NCI-H128 (cell line): ENCODE data around the gene ZNF317.
"Not testable (repeated sequence)": the region's sequence is repeated elsewhere in the genome, so short reads cannot be mapped to it uniquely, and the experiment has no call there.

Source experiments
- DNase-seq: peaks from one replicate; lab custom pipeline; 2025; ENCODE audit not compliant: unreplicated experiment; lab: John Stamatoyannopoulos, UW

ZNF317 gene

DNA sequence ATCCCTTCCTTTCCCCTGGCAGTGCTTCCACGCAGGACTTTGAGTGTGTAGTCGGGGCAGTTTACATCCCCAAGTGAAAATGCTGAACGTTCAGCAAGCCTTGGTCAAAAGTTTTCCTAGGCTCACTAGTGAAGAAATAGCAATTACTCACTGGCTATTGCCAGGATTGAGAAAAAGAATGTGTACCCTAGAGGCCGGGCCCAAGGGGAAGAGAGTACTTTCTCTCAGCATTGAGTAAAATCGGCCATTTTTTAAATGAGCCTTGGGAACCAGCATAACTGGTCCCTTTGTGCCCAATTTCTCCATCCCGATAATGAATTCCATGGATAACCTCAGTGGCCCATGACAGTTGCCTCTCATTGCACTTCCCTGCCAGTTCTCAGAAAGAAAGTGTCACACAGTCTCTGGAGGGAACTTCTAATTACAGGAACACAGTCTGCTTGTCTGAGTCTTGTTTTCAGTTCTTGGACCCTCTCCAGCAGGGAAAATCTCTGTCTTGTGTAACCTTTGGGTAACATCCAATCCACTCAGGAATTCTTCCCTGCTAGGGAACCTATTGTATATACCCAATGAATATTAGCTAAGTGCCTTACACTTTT lies 31.3 kb downstream of the ZNF317 start:
- DNase-seq = no peak

DNA sequence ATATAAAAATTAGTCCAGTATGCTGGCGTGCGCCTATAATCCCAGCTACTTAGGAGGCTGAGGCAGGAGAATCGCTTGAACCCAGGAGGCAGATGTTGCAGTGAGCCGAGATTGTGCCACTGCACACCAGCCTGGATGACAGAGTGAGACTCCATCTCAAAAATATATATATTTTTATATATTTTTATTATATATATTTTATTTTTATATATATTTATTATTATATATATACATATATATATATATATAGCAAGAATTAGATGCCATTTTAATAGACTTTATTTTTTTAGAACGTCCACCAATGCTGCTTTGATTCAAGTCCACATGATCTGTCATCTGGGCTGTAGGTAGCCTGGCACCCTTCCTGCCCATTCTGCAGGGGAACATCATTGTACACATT lies 35.1 kb downstream of the ZNF317 start:
- no peak for DNase-seq

DNA sequence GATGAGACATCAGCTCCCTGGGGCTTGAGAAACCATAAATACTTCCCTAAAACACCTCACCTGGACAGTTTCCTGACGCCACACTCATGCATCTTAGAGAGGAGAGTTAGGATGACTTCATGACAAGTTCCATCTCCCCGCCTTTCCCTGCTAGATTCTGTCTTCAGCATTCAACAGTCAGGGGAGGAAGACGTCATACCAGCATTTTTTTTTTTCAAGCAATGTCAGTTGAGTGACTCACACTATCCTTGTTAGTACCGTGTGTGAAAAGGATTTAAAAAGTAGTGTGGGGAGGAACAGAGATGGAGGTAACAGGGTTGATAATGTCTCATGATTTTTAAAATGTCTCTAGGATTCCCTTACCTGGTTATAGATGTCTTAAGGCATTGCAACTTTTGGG lies 38.7 kb downstream of the ZNF317 start, which contains the start of gene OR7D2:
TSS of gene OR7D2 (plus strand) at position 79 of the 400 bp plus-strand sequence. CDS start 6,803 bp downstream, outside the sequence.
- no peak for DNase-seq

DNA sequence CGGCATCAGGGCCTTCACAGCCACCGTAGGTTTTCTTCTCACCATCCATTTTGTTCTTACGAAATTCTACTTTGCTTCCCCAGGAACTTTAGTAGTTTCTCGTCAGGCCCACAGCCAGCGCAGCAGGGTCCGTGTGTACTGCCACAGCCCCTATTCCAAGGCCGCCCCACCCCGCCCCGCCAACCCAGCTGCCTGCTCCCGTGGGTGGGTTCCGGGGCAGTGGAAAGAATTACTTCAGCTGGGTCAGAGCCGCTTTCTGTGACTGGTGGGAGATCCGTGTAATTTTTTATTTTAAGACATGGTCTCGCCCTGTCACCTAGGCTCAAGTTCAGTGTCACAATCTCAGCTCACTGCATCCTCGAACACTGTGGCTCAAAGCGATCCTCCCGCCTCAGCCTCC lies 42.8 kb downstream of the ZNF317 start:
- no peak for DNase-seq

DNA sequence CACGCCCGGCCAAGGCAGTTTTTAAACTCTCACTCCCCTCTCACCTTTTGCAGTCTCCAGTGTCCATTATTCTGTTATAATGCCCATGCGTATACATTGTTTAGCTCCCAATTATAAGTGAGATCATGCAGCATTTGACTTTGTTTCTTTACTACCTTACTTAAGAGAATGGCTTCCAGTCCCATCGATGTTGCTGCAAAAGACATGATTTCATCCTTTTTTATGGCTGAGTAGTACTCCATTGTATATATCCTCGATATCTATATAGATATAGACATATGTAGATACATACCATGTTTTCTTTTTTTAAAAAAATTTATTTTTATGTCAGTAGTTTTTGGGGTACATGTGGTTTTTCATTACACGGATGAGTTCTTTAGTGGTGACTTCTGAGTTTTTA lies 47.0 kb downstream of the ZNF317 start:
- DNase-seq = no peak

DNA sequence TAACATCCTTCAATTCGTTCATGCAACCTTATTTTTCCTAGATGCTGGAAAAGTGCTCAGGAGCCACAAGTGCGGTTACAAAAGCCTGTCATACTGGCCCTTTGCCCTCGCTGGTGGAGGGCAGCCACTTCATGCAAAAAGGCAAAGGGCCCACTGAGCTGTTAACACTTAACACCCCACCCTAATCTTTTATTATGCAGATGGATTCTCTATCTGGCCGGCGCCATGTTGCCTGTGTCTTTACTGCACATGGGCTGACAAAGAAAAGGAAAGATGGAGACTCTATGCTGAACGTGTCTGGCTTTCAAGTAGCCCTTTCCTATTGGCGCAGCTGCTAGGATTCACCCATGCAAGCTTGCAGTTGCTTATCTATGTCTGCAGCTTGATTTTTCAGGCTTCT lies 49.3 kb downstream of the ZNF317 start:
- DNase-seq = no peak

DNA sequence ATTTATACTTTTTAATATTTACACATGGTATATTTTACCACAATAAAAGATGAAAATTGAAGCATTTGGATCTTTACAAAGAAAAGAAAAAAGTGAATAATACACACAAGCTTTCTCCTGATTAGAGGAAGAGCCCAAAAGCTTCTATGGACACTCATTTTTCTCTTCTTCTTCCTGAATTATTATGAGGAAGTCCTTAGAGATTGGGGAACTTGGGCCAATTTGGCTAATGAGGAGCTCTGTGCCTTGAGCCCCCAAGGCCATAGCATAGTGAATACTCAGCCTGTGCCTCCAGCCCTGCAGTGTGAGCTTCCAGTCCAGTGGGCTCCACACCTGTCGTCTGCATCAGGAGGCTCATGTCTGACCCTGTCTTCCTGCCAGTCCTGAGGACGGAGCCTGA lies 57.8 kb downstream of the ZNF317 start:
- DNase-seq = not testable (repeated sequence)

DNA sequence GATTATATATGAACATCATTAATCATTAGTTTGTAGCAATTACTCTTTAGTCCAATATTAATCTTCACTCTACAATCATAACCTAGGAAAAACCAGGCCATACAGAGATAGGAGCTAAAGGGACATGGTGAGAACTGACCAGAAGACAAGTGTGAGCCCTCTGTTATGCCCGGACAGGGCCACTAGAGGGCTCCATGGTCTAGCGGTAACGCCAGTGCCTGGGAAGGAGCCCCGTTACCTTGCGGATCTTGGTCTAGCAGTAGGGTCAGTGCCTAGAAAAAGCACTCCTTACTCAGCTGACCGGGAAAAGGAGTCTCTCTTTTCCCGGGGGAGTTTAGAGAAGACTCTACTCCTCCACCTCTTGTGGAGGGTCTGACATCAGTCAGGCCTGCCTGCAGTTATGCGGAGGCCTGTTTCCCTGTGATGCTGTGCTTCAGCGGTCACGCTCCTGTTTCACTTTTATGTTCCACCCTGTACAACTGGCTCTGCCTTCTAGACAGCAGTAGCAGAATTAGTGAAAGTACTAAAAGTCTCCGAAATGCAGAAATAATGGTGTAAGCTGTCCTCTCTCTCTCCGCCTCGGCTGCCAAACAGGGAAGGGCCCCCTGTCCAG lies 65.4 kb downstream of the ZNF317 start:
- no peak for DNase-seq
